VCaP (cell line): ENCODE results near the gene CFAP251.

Experiments
- H3K27ac ChIP-seq: fragments of 450-650 bp; 2 replicates; pipeline ENCODE4 v1.5.1; 2017
- CTCF ChIP-seq: fragments of 450-650 bp; conservative IDR thresholded peaks from 2 replicates; pipeline ENCODE4 v1.5.1; 2017; ENCODE audit warnings: mild to moderate bottlenecking, moderate library complexity

Gene CFAP251

GRCh38 chr12:121939992-121940766, 21.8 kb downstream of the CFAP251 start:
- no peak overlapping the region for H3K27ac ChIP-seq
- no peak for TF ChIP-seq CTCF

GRCh38 chr12:121942145-121942718, 23.8 kb downstream of the CFAP251 start:
- TF ChIP-seq CTCF = no peak
- no peak overlapping the region for H3K27ac ChIP-seq

GRCh38 chr12:121943926-121944325, 25.5 kb downstream of the CFAP251 start:
- TF ChIP-seq CTCF = no peak

GRCh38 chr12:121946313-121947025, 28.1 kb downstream of the CFAP251 start:
- H3K27ac ChIP-seq = no peak overlapping the region

More at GRCh38 chr12:121943926-121944325, 25.5 kb downstream of the CFAP251 start:
- H3K27ac ChIP-seq = no peak overlapping the region

GRCh38 chr12:121947981-121948380, 29.6 kb downstream of the CFAP251 start:
- no peak overlapping the region for H3K27ac ChIP-seq
- no peak for TF ChIP-seq CTCF

More at GRCh38 chr12:121946313-121947025, 28.1 kb downstream of the CFAP251 start:
- TF ChIP-seq CTCF = no peak

GRCh38 chr12:121949648-121950397, 31.4 kb downstream of the CFAP251 start:
- H3K27ac ChIP-seq = no peak overlapping the region

More at GRCh38 chr12:121949648-121950397, 31.4 kb downstream of the CFAP251 start:
- no peak for TF ChIP-seq CTCF
